Epithelial cell of esophagus (primary cell): ENCODE data around the gene KCNK17.

Experiments
- DNase-seq: peaks from one replicate; pipeline ENCODE4 v3.0.0; 2010; ENCODE audit warnings: low read depth
- H3K4me3 ChIP-seq: 2 replicates; pipeline ENCODE4 v1.5.1; 2011; ENCODE audit warnings: mild to moderate bottlenecking, low read length, control low read depth
- CTCF ChIP-seq: IDR thresholded peaks from 2 replicates; pipeline ENCODE4 v1.5.1; 2011; ENCODE audit warnings: low read depth, mild to moderate bottlenecking, low read length, control low read depth, inconsistent platforms; ENCODE audit not compliant: insufficient read depth; ENCODE audit errors: missing control alignments

Gene KCNK17

DNA sequence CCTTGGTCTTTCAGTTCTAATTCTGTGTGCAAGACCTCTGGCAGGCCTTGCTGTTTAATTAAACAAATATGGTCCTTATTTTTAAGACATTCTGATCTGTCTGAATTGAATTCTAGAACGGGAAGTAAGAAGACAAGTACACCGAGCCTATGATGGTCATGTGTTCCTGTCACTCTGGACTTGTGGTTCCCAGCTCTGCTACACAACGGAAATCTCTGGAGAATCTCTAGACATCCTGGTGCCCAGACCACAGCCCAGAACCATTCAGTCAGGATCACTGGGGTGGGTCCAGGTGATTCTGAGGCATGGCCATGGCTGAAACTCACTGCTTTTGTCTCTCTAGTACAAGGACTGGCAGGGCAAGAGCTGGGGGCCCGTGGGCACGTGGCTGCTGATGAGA lies 24.2 kb upstream of the KCNK17 start:
- no peak overlapping the region for H3K4me3 ChIP-seq
- no peak for DNase-seq
- TF ChIP-seq CTCF = no peak

- no peak for DNase-seq
- TF ChIP-seq CTCF = no peak
Measured at GRCh38 chr6:39335780-39336545, 21.7 kb upstream of the KCNK17 start.

DNA sequence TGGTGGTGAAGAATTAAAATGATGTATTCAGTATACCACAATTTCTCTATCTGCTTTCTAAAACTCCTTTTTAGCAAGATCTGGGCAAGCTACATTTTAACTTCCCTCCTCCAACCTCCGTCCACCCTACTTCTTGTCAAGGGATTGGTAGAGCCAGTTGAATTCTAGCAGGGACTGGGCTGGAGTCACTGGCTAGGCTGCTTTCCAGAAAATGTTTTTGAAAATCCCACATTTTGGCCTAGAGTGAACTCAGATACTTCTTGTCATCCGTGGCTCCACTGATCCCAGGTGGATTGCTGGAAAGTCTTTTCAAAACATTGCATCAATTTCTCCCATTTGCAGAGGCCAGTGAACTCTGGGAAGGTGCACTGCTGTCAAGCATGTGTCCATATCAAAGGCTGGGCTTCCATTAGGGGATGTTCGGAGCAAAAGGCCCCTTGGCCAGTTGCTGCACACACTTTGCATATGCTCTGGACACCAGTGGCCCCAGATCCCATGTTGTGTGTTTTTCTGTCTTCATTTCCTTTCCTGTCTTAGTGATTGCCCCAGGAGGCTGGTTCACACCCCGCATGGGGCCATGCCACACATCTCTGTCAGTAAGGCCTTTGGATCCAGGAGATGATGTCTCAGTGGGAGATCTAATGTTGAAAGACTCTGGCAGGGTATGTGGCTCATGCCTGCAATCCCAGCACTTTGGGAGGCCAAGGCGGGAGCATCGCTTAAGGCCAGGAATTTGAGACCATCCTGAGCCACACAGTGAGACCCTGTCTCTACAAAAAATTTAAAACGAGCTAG lies 19.6 kb upstream of the KCNK17 start:
- no peak for DNase-seq
- no peak for TF ChIP-seq CTCF
- H3K4me3 ChIP-seq = no peak overlapping the region

More at GRCh38 chr6:39335780-39336545, 21.7 kb upstream of the KCNK17 start:
- no peak overlapping the region for H3K4me3 ChIP-seq

- H3K4me3 ChIP-seq = no peak overlapping the region
- no peak for DNase-seq
- TF ChIP-seq CTCF = no peak
Measured at GRCh38 chr6:39330476-39330875, 16.3 kb upstream of the KCNK17 start.

DNA sequence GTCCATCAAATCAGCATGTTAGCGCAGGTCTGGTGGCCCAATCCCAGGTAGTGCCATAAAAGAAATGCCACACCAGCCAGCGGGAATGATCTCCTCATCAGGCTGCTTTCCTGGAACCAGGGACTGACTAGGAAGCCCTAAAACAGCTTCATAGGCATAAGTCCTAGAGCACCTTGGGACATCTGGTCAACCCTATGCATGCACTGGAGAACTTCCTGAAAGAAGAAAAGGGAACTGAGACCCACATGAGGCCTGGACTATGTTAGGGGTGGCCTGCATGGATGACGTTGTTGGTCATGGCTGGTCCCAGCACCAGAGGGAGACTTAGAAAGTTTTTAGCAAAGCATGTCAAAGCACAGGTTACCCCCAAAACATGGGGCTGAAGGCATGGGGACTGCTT lies 15.8 kb upstream of the KCNK17 start:
- no peak for DNase-seq
- H3K4me3 ChIP-seq = no peak overlapping the region
- TF ChIP-seq CTCF = no peak

DNA sequence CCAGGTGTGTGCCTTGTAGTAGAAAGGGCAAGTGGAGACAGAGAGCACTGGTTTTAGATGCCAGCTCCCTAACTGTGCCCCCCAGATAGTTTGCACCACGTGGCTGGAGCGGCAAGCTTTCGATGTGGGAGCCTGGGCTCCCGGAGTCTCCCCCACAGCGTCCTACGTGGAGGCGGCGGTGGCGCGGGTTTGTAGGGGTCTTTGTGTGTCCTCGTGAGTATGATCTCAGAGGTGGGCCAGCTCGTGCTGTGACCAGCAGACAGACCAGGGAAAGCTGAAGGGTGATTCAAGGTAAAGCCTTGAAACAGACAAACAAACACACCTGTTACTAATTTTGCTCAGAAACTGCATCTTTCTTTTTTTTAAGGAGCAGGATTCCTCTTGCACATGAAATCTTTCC lies 13.8 kb upstream of the KCNK17 start:
- no peak for TF ChIP-seq CTCF
- no peak overlapping the region for H3K4me3 ChIP-seq
- DNase-seq = no peak
